ENCODE data around the gene ABCA6. TPM values are rescaled to one million over a fixed set of nuclear protein-coding genes. Genes with fewer than 3 reads are reported as not detected.

ABCA6 gene
- total and polyA plus RNA-seq, 9 of the 15 experiments (the other 6 are each of a cell fraction or from before 2014, with no cell fraction given), result 0.06 to 0.73 (median 0.15) TPM

GRCh38 chr17:69103557-69104233 is 38.0 kb downstream of the ABCA6 start (continued):
- peak; percentile 96 for TF ChIP-seq FOXA3 (CRISPR knock-in tag; conservative IDR thresholded peaks at IDR 0.05 in 1 of 2, IDR thresholded peaks at IDR 0.05 in 1 of 2)
- TF ChIP-seq PHF21A (IDR thresholded peaks at IDR 0.05; ENCODE audit: borderline replicate concordance, low read depth), result no peak
- no peak for TF ChIP-seq ZNF699 (CRISPR knock-in tag; IDR thresholded peaks at IDR 0.05; ENCODE audit: insufficient replicate concordance)
- TF ChIP-seq EHMT2 (IDR thresholded peaks at IDR 0.05), result no peak
- no peak for TF ChIP-seq NKRF (IDR thresholded peaks at IDR 0.05; ENCODE audit: borderline replicate concordance)
- no peak for TF ChIP-seq CBX8 (IDR thresholded peaks at IDR 0.05; ENCODE audit: borderline replicate concordance, extremely low read depth, low read depth, low read length, poor library complexity, severe bottlenecking)
- TF ChIP-seq ZNF707 (CRISPR knock-in tag; conservative IDR thresholded peaks at IDR 0.05), result no peak
- TF ChIP-seq DLX4 (CRISPR knock-in tag; IDR thresholded peaks at IDR 0.05), result no peak
- no peak for TF ChIP-seq MCM5 (IDR thresholded peaks at IDR 0.05; ENCODE audit: low read depth)
- TF ChIP-seq CUX1 (CRISPR knock-in tag; IDR thresholded peaks at IDR 0.05), result peak; percentile 20; the same call in 1 of the 2 replicates
- no peak for TF ChIP-seq L3MBTL2 (IDR thresholded peaks at IDR 0.05)
- TF ChIP-seq ATF4 (CRISPR knock-in tag; IDR thresholded peaks at IDR 0.05), result 0 out of 2 replicates have a peak, but pooled peaks have one; percentile 5
- peak; percentile 98 for TF ChIP-seq ZNF384 (IDR thresholded peaks at IDR 0.05; ENCODE audit: low read depth, low read length)
- no peak for TF ChIP-seq HDGF (IDR thresholded peaks at IDR 0.05)
- no peak for TF ChIP-seq XRCC4 (IDR thresholded peaks at IDR 0.05; ENCODE audit: extremely low read depth, insufficient read depth, insufficient read length)
- TF ChIP-seq SMAD1 (IDR thresholded peaks at IDR 0.05; ENCODE audit: low read depth, low read length, partially characterized antibody), result peak; percentile 80
- TF ChIP-seq THRAP3 (IDR thresholded peaks at IDR 0.05; ENCODE audit: borderline replicate concordance), result no peak
- no peak for TF ChIP-seq PHB2 (IDR thresholded peaks at IDR 0.05; ENCODE audit: low read depth)
- no peak for TF ChIP-seq SRSF1 (IDR thresholded peaks at IDR 0.05; ENCODE audit: low read depth, low read length)

Data from K562 (cell line).